Left hindlimb (tissue), 1 donor: ENCODE results near the gene EPS8L2.

Experiments
- DNase-seq: peaks from one replicate; pipeline ENCODE4 v3.0.0-alpha.2; 2018

Gene EPS8L2

GRCh38 chr11:704781-705645 lies 1.0 kb upstream of the EPS8L2 start:
- DNase-seq = peak; percentile 25

DNA sequence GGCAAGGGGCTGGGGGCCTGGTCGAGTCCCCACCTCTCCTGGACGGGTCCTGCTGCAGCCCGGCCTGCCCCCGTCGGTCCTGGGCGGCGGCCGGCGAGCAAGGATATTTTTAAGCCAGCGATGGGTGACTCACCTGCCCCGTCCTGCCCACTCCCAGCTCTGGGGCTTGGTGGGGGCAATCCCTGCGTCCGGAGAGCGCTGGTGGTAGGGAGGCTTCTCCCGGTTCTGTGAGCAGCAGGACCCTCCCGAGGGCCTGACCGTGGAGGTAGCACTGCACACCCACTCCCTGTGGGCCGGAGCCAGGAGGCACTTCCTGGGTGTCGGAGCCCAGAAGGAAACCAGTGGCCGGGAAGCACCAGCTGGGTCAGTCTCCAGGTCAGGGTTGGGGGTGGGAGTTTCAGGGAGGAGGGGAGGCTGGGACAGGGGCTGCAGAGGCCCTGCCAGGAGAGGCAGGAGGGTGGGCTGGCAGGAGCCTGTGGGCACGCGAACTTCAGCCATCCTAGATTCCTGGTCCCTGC lies 467 bp downstream of the EPS8L2 start:
- peak; percentile 43 for DNase-seq

DNA sequence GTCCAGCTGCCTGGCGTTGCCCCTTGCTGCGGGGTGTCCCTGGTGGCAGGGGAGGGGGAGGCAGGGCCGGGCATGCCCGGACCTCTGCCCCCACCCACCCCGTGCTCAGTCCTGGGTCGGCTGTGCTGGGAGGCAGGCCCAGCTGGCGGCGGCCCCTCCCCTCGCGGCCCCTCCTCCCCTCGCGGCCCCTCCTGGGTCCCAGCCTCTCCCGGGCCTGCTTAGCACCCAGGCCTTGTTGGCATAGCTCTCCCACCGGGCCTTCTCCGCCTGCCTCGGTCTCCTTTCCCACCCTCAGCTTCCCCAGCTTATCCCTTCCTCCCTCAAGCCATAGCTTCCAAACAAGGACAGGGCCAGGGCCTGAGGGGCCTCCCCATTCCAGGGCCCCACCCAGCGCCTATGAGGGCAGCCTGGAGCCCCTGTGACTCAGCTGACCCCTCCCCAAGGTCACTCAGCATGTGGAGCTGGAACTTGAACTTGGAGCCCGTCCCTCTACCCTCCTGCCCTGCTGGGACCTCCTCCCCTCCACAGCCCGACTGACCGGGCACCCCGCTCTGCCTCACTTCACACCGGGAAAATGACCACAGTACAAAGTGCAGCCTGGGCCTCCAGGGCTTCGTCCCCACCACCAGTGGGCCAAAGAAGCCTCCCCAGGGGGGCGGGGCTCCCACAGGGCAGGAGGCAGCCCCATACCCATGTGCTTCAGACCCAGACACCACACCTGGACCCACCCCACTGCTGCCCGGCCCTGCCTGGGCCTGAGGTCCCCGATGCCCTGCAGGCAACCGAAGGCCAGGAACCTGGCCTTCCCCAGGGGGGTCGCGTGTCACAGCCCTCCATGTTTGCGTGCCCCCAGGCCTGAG lies 1.2 kb downstream of the EPS8L2 start:
- no peak for DNase-seq

DNA sequence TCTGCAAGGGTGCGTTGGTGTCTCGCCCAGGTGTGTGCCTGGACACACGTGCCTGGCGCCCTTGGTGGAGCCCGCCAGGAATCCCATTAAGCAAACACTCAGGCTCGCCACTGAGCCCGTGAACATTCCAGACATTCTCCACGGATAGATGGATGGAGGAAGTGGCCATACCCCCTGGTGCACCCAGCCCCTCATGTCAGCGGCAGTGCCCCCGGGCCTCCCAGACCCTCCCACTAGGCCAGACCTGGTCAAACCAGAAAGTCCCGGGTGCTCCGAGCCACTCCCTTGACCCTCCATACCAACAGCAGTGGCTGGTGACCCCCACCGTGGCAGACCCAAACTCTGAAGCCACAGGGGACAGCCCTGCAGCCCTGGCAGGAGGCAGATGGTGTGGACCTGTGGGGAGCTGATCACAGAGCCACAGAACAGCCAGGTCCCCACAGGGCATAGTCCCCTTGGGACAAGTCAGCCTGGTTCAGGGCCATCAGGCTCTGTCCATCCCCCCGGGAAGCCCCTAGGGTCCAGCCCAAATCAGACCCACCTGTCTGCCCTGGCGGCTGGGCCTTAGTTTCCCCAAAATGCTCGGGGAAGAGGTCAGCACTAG lies 1.9 kb downstream of the EPS8L2 start:
- peak; percentile 28 for DNase-seq

DNA sequence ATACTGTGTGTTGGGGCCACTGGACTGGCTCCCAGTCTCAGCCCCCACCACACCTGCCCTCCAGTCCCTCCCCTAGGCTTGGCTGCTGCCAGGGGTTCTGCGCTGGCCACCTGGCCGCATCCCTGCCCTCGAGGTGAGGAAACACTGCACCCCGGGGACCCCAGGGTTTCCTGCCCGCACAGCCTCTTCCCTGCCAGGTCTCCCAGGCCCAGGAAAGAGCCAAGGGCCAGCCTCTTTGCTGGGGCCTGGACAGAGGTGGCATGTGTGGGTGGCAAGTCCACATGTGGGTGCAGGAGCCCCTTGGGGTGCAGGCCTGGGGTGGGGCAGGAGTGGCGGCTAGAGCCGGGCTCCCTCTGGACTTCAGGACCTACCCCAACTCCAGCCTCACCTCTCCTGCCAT lies 2.5 kb downstream of the EPS8L2 start:
- peak; percentile 29 for DNase-seq

DNA sequence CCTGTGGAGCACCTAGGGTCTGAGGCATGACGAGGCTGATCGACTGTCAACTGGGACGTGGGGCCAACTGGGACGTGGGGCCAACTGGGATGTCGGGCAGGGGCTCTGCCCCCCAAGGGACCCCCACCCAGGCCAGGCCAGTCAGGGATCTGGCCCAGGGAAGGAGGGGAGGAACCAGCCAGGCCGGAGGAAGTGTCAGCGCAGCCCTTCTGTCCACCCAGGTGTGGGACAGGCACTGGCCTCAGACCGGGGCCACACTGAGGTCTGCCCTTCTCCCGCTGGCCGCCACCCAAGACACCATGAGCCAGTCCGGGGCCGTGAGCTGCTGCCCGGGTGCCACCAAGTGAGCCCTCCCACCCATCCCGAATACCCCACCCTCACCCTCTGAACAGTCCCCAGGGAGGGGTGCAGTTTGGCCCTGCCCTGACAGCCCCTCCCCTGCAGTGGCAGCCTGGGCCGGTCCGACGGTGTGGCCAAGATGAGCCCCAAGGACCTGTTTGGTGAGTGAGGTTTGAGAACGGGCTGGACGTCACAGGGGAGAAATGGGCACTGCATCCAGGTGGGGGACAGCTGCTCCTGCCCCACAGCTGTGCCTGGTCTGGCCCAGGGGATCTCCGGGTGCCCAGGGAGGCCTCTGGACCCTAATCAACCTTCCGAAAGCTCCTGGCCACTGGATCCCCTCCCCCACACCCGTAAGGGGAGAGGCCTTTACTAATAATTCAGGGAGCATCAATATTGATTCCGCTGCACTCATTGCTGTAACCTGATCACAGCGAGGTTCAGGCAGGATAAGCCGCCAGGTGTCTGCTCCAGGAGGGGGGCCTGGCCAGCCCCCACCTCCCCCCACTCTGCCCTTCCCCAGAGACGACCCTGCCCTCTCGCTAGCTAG lies 3.3 kb downstream of the EPS8L2 start:
- DNase-seq = peak; percentile 33

- DNase-seq = no peak
Measured at GRCh38 chr11:714436-714835, 8.4 kb downstream of the EPS8L2 start.

GRCh38 chr11:719214-720016 lies 13.4 kb downstream of the EPS8L2 start:
- DNase-seq = no peak

GRCh38 chr11:720017-720641 lies 14.1 kb downstream of the EPS8L2 start:
- DNase-seq = no peak

GRCh38 chr11:720642-721246 lies 14.7 kb downstream of the EPS8L2 start:
- DNase-seq = peak; percentile 48

GRCh38 chr11:721247-721740 lies 15.3 kb downstream of the EPS8L2 start:
- DNase-seq = no peak

GRCh38 chr11:721741-722345 lies 15.8 kb downstream of the EPS8L2 start:
- no peak for DNase-seq

DNA sequence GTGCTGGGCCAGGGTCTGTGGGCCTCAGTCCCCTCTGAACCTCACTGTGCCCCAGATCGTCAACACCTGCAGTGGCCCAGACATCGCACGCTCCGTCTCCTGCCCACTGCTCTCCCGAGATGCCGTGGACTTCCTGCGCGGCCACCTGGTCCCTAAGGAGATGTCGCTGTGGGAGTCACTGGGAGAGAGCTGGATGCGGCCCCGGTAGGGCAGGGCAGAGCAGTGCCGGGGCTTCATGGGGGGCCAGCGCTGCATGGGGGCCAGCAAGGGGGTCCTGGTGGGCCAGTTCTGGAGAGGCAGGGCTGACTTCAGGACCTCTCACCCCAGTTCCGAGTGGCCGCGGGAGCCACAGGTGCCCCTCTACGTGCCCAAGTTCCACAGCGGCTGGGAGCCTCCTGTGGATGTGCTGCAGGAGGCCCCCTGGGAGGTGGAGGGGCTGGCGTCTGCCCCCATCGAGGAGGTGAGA lies 16.3 kb downstream of the EPS8L2 start:
- peak; percentile 40 for DNase-seq

- DNase-seq = peak; percentile 47
Measured at GRCh38 chr11:723120-723883, 17.3 kb downstream of the EPS8L2 start.

GRCh38 chr11:724049-724777 lies 18.2 kb downstream of the EPS8L2 start:
- peak; percentile 57 for DNase-seq

DNA sequence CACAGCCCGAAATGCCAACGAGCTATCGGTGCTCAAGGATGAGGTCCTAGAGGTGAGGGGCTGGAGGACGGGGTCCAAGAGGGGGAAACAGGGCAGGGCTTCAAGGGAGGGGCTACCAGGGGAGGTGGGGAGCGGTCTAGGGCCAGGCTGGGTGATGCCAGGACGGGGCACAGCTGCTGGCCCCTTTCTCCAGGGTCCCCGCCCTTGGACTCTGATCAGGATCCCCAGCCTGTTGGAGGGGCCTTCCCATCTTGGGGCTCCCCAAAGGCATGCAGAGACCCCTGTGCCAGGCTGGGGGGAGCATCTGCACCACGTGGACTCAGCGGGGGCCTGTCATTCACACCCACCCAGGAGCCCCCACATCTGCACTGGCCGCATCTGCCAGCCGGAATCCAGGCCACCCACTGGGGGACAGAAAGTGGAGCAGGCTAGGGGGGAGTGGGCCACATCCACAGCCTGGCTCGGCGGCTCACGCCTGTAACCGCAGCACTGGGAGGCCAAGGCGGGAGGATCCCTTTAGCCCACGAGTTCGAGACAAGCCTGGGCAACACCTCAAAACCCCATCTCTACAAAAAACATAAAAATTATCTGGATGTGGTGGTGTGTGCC lies 18.9 kb downstream of the EPS8L2 start:
- DNase-seq = no peak

DNA sequence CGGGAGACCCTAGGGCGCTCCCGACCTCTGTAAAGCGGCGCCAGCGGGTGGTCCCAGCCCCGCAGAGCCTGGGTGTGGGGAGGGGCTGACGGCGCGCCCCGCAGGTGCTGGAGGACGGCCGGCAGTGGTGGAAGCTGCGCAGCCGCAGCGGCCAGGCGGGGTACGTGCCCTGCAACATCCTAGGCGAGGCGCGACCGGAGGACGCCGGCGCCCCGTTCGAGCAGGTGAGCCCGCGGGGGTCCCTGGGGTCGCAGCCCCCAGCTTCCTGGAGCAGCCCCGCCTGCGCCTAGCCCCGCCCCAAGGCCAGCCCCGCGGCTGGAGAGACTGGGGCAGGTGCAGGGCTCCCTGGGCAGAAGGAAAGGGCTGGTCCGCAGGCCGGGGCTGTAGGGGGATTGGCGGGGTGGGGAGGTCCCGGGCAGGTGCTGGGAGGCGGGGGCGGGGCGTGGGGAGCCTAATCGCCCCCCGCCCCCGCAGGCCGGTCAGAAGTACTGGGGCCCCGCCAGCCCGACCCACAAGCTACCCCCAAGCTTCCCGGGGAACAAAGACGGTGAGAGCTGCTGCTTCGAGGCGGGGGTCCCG lies 19.7 kb downstream of the EPS8L2 start:
- peak; percentile 38 for DNase-seq
